ENCODE measurements around the gene CSNK1E. TPM values are rescaled to one million over a fixed set of nuclear protein-coding genes. Genes with fewer than 3 reads are reported as not detected.

CSNK1E gene
- total RNA-seq, 1 experiment from 2014 or later, result 129 TPM

GRCh38 chr22:38303974-38304373, 13.3 kb downstream of the CSNK1E start:
- H3K4me1 Mint-ChIP-seq (ENCODE audit: low read depth, unreplicated experiment), result no peaks in the 10 kb centered on the region
- no peaks in the 10 kb centered on the region for H3K9me3 Mint-ChIP-seq (ENCODE audit: unreplicated experiment)
- Histone ChIP-seq H3K27me3 (replicated peaks; ENCODE audit: control insufficient read depth, insufficient read depth, low read length) (no peaks in the 10 kb centered on the region), H3K9me3 (no peaks in the 10 kb centered on the region), H3K4me1 (no peaks in the 10 kb centered on the region), H3K4me3 (ENCODE audit: low read depth, low read length) (no peak overlapping the region), H3K36me3 (ENCODE audit: control insufficient read depth, insufficient read depth, low read length) (peaks cover 1% of the 10 kb centered on the region; the same call in 1 of the 2 replicates)
- no peak for DNase-seq
- H3K4me3 Mint-ChIP-seq (ENCODE audit: unreplicated experiment), result no peak overlapping the region
- peaks cover 76% of the 10 kb centered on the region for H3K36me3 Mint-ChIP-seq (ENCODE audit: insufficient read depth, unreplicated experiment)
- POLR2A ChIA-PET, result no interaction called here
- TF ChIP-seq CTCF (IDR thresholded peaks at IDR 0.05; ENCODE audit: insufficient read depth in 1 of 2, low read depth in 1 of 2, low read length in 1 of 2, severe bottlenecking in 1 of 2, unreplicated experiment in 1 of 2), result no peak
- no TSS peak for BruUV-seq (replicated peaks)
- no peaks in the 10 kb centered on the region for H3K27me3 Mint-ChIP-seq (ENCODE audit: insufficient read depth, unreplicated experiment)
- intact Hi-C loops (cut with micrococcal nuclease; ENCODE audit: unreplicated experiment), result no loop called here
- CTCF ChIA-PET, result no interaction called here
- peak overlapping the region; percentile 51 for H3K27ac Mint-ChIP-seq (ENCODE audit: unreplicated experiment)

- Histone ChIP-seq H3K4me3 (ENCODE audit: low read depth, low read length) (no peak overlapping the region), H3K27me3 (replicated peaks; ENCODE audit: control insufficient read depth, insufficient read depth, low read length) (no peaks in the 10 kb centered on the region), H3K9me3 (no peaks in the 10 kb centered on the region), H3K36me3 (ENCODE audit: control insufficient read depth, insufficient read depth, low read length) (peaks cover 4% of the 10 kb centered on the region), H3K4me1 (no peaks in the 10 kb centered on the region)
- no peaks in the 10 kb centered on the region for H3K27me3 Mint-ChIP-seq (ENCODE audit: insufficient read depth, unreplicated experiment)
- no peak overlapping the region for H3K4me3 Mint-ChIP-seq (ENCODE audit: unreplicated experiment)
- H3K9me3 Mint-ChIP-seq (ENCODE audit: unreplicated experiment), result no peaks in the 10 kb centered on the region
- no TSS peak for BruUV-seq (replicated peaks)
- DNase-seq, result no peak
- ChIA-PET CTCF (no interaction called here), POLR2A (no interaction called here)
- H3K36me3 Mint-ChIP-seq (ENCODE audit: insufficient read depth, unreplicated experiment), result peaks cover 76% of the 10 kb centered on the region
- no peak overlapping the region for H3K27ac Mint-ChIP-seq (ENCODE audit: unreplicated experiment)
- intact Hi-C loops (cut with micrococcal nuclease; ENCODE audit: unreplicated experiment), result no loop called here
- no peaks in the 10 kb centered on the region for H3K4me1 Mint-ChIP-seq (ENCODE audit: low read depth, unreplicated experiment)
- TF ChIP-seq CTCF (IDR thresholded peaks at IDR 0.05; ENCODE audit: insufficient read depth in 1 of 2, low read depth in 1 of 2, low read length in 1 of 2, severe bottlenecking in 1 of 2, unreplicated experiment in 1 of 2), result no peak
Observed at GRCh38 chr22:38302906-38303305, 14.3 kb downstream of the CSNK1E start.

GRCh38 chr22:38300946-38301345, 16.3 kb downstream of the CSNK1E start:
- H3K27ac Mint-ChIP-seq (ENCODE audit: unreplicated experiment), result peak overlapping the region; percentile 12
- intact Hi-C loops (cut with micrococcal nuclease; ENCODE audit: unreplicated experiment), result no loop called here

More at GRCh38 chr22:38300946-38301345, 16.3 kb downstream of the CSNK1E start:
- H3K4me3 ChIP-seq (ENCODE audit: low read depth, low read length), result no peak overlapping the region
- H3K9me3 ChIP-seq, result no peaks in the 10 kb centered on the region
- Mint-ChIP-seq H3K9me3 (ENCODE audit: unreplicated experiment) (no peaks in the 10 kb centered on the region), H3K27me3 (ENCODE audit: insufficient read depth, unreplicated experiment) (no peaks in the 10 kb centered on the region), H3K4me3 (ENCODE audit: unreplicated experiment) (no peak overlapping the region), H3K36me3 (ENCODE audit: insufficient read depth, unreplicated experiment) (peaks cover 94% of the 10 kb centered on the region), H3K4me1 (ENCODE audit: low read depth, unreplicated experiment) (no peaks in the 10 kb centered on the region)
- no peaks in the 10 kb centered on the region for H3K27me3 ChIP-seq (replicated peaks; ENCODE audit: control insufficient read depth, insufficient read depth, low read length)
- no peak for TF ChIP-seq CTCF (IDR thresholded peaks at IDR 0.05; ENCODE audit: insufficient read depth in 1 of 2, low read depth in 1 of 2, low read length in 1 of 2, severe bottlenecking in 1 of 2, unreplicated experiment in 1 of 2)
- POLR2A ChIA-PET, result no interaction called here
- no peaks in the 10 kb centered on the region for H3K4me1 ChIP-seq
- CTCF ChIA-PET, result no interaction called here
- H3K36me3 ChIP-seq (ENCODE audit: control insufficient read depth, insufficient read depth, low read length), result peaks cover 6% of the 10 kb centered on the region
- BruUV-seq (replicated peaks), result no TSS peak
- no peak for DNase-seq

All from Caco-2 (cell line).